H1 (cell line): ENCODE results near the gene PKP3. TPM values are rescaled to one million over a fixed set of nuclear protein-coding genes. Genes with fewer than 3 reads are reported as not detected.
A peak's percentile ranks its signal among the peaks of the same experiment; 100 is the strongest.
"Not testable (repeated sequence)": the region's sequence is repeated elsewhere in the genome, so short reads cannot be mapped to it uniquely, and the experiment has no call there.

Experiments used
- CTCF ChIA-PET: fragments of 300-600 bp; sonication (Branson Sonifier 250); formaldehyde crosslinking; loops from one replicate; lab custom pipeline; 2021; ENCODE audit not compliant: partially characterized antibody; lab: Charles Lee
- POLR2A ChIA-PET: fragments of 300-600 bp; sonication (Branson Sonifier 250); formaldehyde crosslinking; loops from one replicate; lab custom pipeline; 2021; ENCODE audit warnings: inconsistent platforms; ENCODE audit not compliant: partially characterized antibody; lab: Charles Lee
- DNase-seq, 2 experiments: peaks; one replicate each; pipeline versions ENCODE4 v3.0.0 to v3.0.0-alpha.2; 2010 to 2022; ENCODE audit warnings: low spot score in 2 of 2, low read depth in 1 of 2, mixed read lengths in 1 of 2
- FAIRE-seq: peaks from 2 replicates; lab custom pipeline; 2011; peaks lifted over from hg19 to GRCh38; lab: Jason Lieb, UNC
- H2AFZ ChIP-seq: 2 replicates; pipeline ENCODE4 v1.8.1; 2012; ENCODE audit warnings: low read length, inconsistent platforms
- H2AK5ac ChIP-seq: 2 replicates; pipeline ENCODE4 v1.6.1; 2013; ENCODE audit warnings: low read depth, low read length
- H2BK120ac ChIP-seq: replicated peaks from 2 replicates; pipeline ENCODE3; 2013; ENCODE audit warnings: low read depth, low read length, inconsistent platforms
- H2BK12ac ChIP-seq: 2 replicates; pipeline ENCODE4 v1.6.1; 2013; ENCODE audit warnings: low read depth, low read length
- H2BK15ac ChIP-seq: 2 replicates; pipeline ENCODE4 v1.6.1; 2013; ENCODE audit warnings: low read length
- H2BK20ac ChIP-seq: 2 replicates; pipeline ENCODE4 v1.6.1; 2013; ENCODE audit warnings: low read length
- H2BK5ac ChIP-seq: 2 replicates; pipeline ENCODE4 v1.6.1; 2013; ENCODE audit warnings: low read depth, low read length
- H3K14ac ChIP-seq: 2 replicates; pipeline ENCODE4 v1.6.1; 2013; ENCODE audit warnings: inconsistent platforms; ENCODE audit not compliant: insufficient read length
- H3K18ac ChIP-seq: 2 replicates; pipeline ENCODE4 v1.6.1; 2013; ENCODE audit warnings: low read length; ENCODE audit errors: extremely low read depth
- H3K23ac ChIP-seq: 2 replicates; pipeline ENCODE4 v1.6.1; 2013; ENCODE audit warnings: inconsistent platforms; ENCODE audit not compliant: insufficient read length
- H3K23me2 ChIP-seq: 2 replicates; pipeline ENCODE4 v1.6.1; 2013; ENCODE audit warnings: low read depth, low read length
- H3K27ac ChIP-seq: 2 replicates; pipeline ENCODE4 v1.6.1; 2011; ENCODE audit warnings: low read depth, low read length, inconsistent platforms
- H3K27me3 ChIP-seq, 4 experiments: replicated peaks in 1 of 4; 1 replicate in 1 of 4; 2 replicates in 3 of 4; pipeline versions ENCODE4 v1.6.1 to v1.8.1; 2011 to 2013; ENCODE audit warnings: low read length in 3 of 4, mild to moderate bottlenecking in 3 of 4, inconsistent platforms in 2 of 4, mixed read lengths in 2 of 4, moderate library complexity in 1 of 4; ENCODE audit not compliant: control insufficient read depth in 3 of 4, insufficient read depth in 3 of 4; ENCODE audit errors: extremely low read depth in 1 of 4
- H3K36me3 ChIP-seq, 4 experiments: 2 replicates each; pipeline versions ENCODE4 v1.6.1 to v1.8.1; 2011 to 2013; ENCODE audit warnings: mild to moderate bottlenecking in 4 of 4, low read length in 3 of 4, moderate library complexity in 2 of 4, control low read depth in 1 of 4, inconsistent platforms in 1 of 4; ENCODE audit not compliant: insufficient read depth in 4 of 4, control insufficient read depth in 2 of 4
- H3K4ac ChIP-seq: replicated peaks from 2 replicates; pipeline ENCODE3; 2013; ENCODE audit warnings: low read length, low read depth, mixed read lengths, inconsistent platforms; ENCODE audit not compliant: insufficient read length
- H3K4me1 ChIP-seq, 4 experiments: replicated peaks in 1 of 4; 1 replicate in 1 of 4; 2 replicates in 3 of 4; pipeline versions ENCODE4 v1.6.1 to v1.8.1; 2011 to 2013; ENCODE audit warnings: low read length in 3 of 4, inconsistent platforms in 2 of 4, mixed read lengths in 1 of 4; ENCODE audit not compliant: insufficient read depth in 4 of 4, control insufficient read depth in 3 of 4
- H3K4me2 ChIP-seq, 2 experiments: 2 replicates each; pipeline versions ENCODE4 v1.6.1 to v1.8.1; 2011 to 2013; ENCODE audit warnings: low read depth in 2 of 2, low read length in 2 of 2, control low read depth in 1 of 2, inconsistent platforms in 1 of 2, mild to moderate bottlenecking in 1 of 2; ENCODE audit not compliant: insufficient read depth in 1 of 2
- H3K4me3 ChIP-seq, 4 experiments: fragments of 200-600, 300-600 bp in 1 of 4; sonication (generic), shearing (Covaris generic), sonication (Bioruptor Twin) in 1 of 4; 2 replicates each; pipeline versions ENCODE4 v1.5.1 to v1.8.1; 2011 to 2016; ENCODE audit warnings: low read length in 4 of 4, low read depth in 3 of 4, control low read depth in 2 of 4, inconsistent platforms in 2 of 4, mild to moderate bottlenecking in 2 of 4, mixed read lengths in 1 of 4, moderate library complexity in 1 of 4; ENCODE audit not compliant: insufficient read depth in 2 of 4; ENCODE audit errors: extremely low read depth in 1 of 4
- H3K56ac ChIP-seq: replicated peaks from 2 replicates; pipeline ENCODE3; 2013; ENCODE audit warnings: low read depth, mild to moderate bottlenecking, mixed read lengths, low read length, inconsistent platforms; ENCODE audit not compliant: insufficient read length
- H3K79me1 ChIP-seq: 2 replicates; pipeline ENCODE4 v1.6.1; 2013; ENCODE audit warnings: low read depth, low read length, control low read depth
- H3K79me2 ChIP-seq, 2 experiments: 2 replicates each; pipeline versions ENCODE4 v1.6.1 to v1.8.1; 2012 to 2013; ENCODE audit warnings: low read length in 2 of 2, mild to moderate bottlenecking in 2 of 2, inconsistent platforms in 1 of 2; ENCODE audit not compliant: insufficient read depth in 2 of 2, control insufficient read depth in 1 of 2
- H3K9ac ChIP-seq, 4 experiments: replicated peaks in 1 of 4; 1 replicate in 1 of 4; 2 replicates in 3 of 4; pipeline versions ENCODE4 v1.6.1 to v1.8.1; 2011 to 2013; ENCODE audit warnings: low read depth in 3 of 4, low read length in 3 of 4, control low read depth in 2 of 4, mild to moderate bottlenecking in 2 of 4, moderate library complexity in 2 of 4, inconsistent platforms in 1 of 4; ENCODE audit errors: extremely low read depth in 1 of 4
- H3K9me3 ChIP-seq, 2 experiments: 2 replicates each; pipeline versions ENCODE4 v1.6.1 to v1.8.1; 2012 to 2013; ENCODE audit warnings: mild to moderate bottlenecking in 2 of 2, moderate library complexity in 2 of 2, control low read depth in 1 of 2, inconsistent platforms in 1 of 2, low read depth in 1 of 2, low read length in 1 of 2, mixed read lengths in 1 of 2; ENCODE audit not compliant: insufficient read depth in 2 of 2
- H4K20me1 ChIP-seq, 2 experiments: replicated peaks in 1 of 2; 2 replicates each; pipeline versions ENCODE3 to v1.8.1; 2011 to 2013; ENCODE audit warnings: inconsistent platforms in 2 of 2, low read length in 2 of 2, mild to moderate bottlenecking in 1 of 2; ENCODE audit not compliant: insufficient read depth in 2 of 2, control insufficient read depth in 1 of 2
- H4K5ac ChIP-seq: 2 replicates; pipeline ENCODE4 v1.6.1; 2013; ENCODE audit warnings: low read length, low read depth, mixed read lengths, inconsistent platforms; ENCODE audit not compliant: insufficient read length
- H4K8ac ChIP-seq: 2 replicates; pipeline ENCODE4 v1.8.0; 2013; ENCODE audit warnings: mild to moderate bottlenecking, moderate library complexity, low read length, inconsistent platforms; ENCODE audit not compliant: insufficient read depth; ENCODE audit errors: extremely low read depth
- H4K91ac ChIP-seq: replicated peaks from 2 replicates; pipeline ENCODE3; 2013; ENCODE audit warnings: low read length, mixed read lengths, inconsistent platforms; ENCODE audit not compliant: insufficient read length
- WGBS, 2 experiments: shearing (Covaris generic) in 1 of 2; methylation state at CpG; one replicate each; pipeline versions ENCODE4 v1.1.6 to v1.1.7; 2013 to 2015; ENCODE audit warnings: low lambda C conversion rate in 2 of 2, mixed read lengths in 2 of 2, inconsistent platforms in 1 of 2, low coverage in 1 of 2, missing lambda C conversion rate in 1 of 2; ENCODE audit not compliant: insufficient replicate concordance in 2 of 2, insufficient coverage in 1 of 2, insufficient read length in 1 of 2; ENCODE audit errors: extremely low coverage in 1 of 2, missing lambda C conversion rate in 1 of 2; 5-methylcytosine and 5-hydroxymethylcytosine counted together
- polyA plus RNA-seq, 7 experiments: library from polyadenylated mRNA; depleted of rRNA in 3 of 7; stranded (reverse) in 5 of 7; unstranded in 2 of 7; fragments of >200 nt in 5 of 7; fragments of 200-250 nt in 2 of 7; gene quantifications; 1 replicate in 5 of 7; 2 replicates in 1 of 7; 4 replicates in 1 of 7; pipeline versions ENCODE4 v1.2.1 to v1.2.3, GENCODE V29; 2011 to 2013; ENCODE audit warnings: missing spikeins in 2 of 7, mixed read lengths in 2 of 7
- total RNA-seq: library from RNA; stranded (reverse); fragmentation: NEBNext Ultra II Directional; extraction: Animal tissue kit (Norgen Biotek cat#: 25700); gene quantifications from 2 replicates; pipeline ENCODE4 v1.2.1, GENCODE V29; 2021

PKP3 gene
- total and polyA plus RNA-seq, 2 of the 8 experiments (the other 6 are each of a cell fraction or from before 2014, with no cell fraction given): 16.7 to 28.7 TPM

DNA sequence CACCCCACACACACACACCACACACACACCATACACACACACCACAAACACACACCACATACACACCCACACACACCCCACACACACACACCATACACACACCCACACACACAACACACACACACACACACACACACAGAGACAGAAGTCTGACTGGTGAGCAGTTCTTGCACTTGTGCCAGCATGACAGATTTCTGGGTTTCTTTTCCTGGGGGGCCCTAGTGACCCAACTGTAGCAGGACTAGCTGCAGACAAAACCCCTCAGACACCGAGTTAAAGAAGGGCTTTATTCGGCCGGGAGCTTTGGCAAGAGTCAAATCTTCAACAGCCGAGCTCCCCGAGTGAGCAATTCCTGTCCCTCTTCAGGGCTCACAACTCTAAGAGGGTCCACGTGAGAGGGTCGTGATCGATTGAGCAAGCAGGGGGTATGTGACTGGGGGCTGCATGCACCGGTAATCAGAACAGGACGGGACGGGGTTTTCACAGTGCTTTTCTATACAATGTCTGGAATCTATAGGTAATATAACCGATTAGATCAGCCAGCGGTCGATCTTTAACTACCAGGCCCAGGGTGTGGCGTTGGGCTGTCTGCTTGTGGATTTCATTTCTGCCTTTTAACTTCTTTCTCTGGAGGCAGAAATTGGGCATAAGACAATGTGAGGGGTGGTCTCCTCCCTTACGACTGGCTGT is 43.8 kb upstream of the PKP3 start:
- not testable (repeated sequence) for H2BK120ac ChIP-seq, H4K20me1 ChIP-seq, H2AFZ ChIP-seq, H3K79me2 ChIP-seq, H3K23ac ChIP-seq, H3K27ac ChIP-seq, H4K91ac ChIP-seq, H3K4me1 ChIP-seq, H3K4ac ChIP-seq, H4K8ac ChIP-seq, H3K36me3 ChIP-seq, H3K14ac ChIP-seq, H3K79me1 ChIP-seq, H3K4me2 ChIP-seq, H3K4me3 ChIP-seq, H4K5ac ChIP-seq, H3K9me3 ChIP-seq, H3K9ac ChIP-seq, H3K23me2 ChIP-seq, H3K27me3 ChIP-seq, FAIRE-seq, DNase-seq
- 0 out of 2 replicates have a peak overlapping the region, but pooled peaks have one; percentile 72 for H2BK20ac ChIP-seq
- H2BK12ac ChIP-seq: peak overlapping the region; percentile 92; the same call in 1 of the 2 replicates
- 82% methylated on average over 14 of the region's 16 CpGs; no CpG with 5 or more reads in 1 of the 2 experiments for WGBS, 2 experiments
- H2AK5ac ChIP-seq: peak overlapping the region; percentile 95
- POLR2A ChIA-PET: interaction anchor here (0.9 to 1.1 kb wide), 3 partner anchors 9 to 100 kb away, joined by 3 read pairs; no protein-coding TSS in a partner anchor
- peak overlapping the region; percentile 73; the same call in 1 of the 2 replicates for H2BK5ac ChIP-seq
- H3K56ac ChIP-seq: peak overlapping the region; percentile 99
- CTCF ChIA-PET: interaction anchor here (1.4 kb wide), 1 partner anchor 44 kb away, joined by 4 read pairs; no protein-coding TSS in a partner anchor
- peak overlapping the region; percentile 5; the same call in 1 of the 2 replicates for H3K18ac ChIP-seq
- peak overlapping the region; percentile 66 for H2BK15ac ChIP-seq
